ENCODE data around the gene PIGQ.

Gene PIGQ

DNA sequence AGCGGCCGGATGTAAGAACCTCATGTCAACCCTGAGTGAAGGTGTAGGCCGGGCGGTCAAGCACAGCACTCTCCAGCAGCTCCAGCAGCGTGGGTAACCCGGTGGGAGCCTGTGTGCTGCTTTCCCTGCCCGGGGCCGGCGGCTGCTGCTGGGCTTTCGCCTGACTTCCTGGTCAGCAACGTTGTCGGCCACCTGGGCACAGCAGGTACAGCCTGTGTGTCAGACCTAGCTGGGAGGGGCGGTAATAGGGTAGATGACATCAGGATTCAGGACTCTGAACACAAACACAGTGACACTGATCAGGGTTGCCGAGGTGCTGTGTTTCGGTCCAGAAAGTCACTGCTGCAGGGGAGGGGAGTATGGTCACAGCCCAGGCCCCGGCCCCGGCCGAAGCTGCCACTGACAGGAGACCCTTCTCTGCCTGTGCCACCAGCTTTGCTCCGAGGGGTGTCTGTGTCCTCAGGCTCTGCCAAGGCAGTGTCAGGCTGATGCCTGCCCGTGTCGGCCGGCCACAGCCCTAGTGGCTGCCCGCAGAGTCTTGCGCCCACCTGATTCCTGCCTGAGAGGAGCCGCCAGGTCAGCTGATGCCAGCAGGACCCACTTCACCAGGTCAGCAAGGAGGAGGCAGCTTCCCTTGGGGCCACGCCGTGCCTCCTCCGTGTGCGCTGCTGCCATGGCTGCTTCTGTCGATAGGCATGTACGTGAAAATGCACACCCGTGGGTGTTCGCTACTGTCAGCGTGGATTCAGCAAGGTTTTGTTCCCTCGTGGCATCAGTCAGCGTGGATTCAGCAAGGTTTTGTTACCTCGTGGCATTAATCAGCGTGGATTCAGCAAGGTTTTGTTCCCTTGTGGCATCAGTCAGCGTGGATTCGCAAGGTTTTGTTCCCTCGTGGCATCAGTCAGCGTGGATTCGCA is 29.3 kb downstream of the PIGQ start:
- TF ChIP-seq GATA3 (IDR thresholded peaks at IDR 0.05; ENCODE audit: low read depth, low read length): no peak
- TF ChIP-seq GATA2 (IDR thresholded peaks at IDR 0.05; ENCODE audit: low read depth, low read length): no peak

DNA sequence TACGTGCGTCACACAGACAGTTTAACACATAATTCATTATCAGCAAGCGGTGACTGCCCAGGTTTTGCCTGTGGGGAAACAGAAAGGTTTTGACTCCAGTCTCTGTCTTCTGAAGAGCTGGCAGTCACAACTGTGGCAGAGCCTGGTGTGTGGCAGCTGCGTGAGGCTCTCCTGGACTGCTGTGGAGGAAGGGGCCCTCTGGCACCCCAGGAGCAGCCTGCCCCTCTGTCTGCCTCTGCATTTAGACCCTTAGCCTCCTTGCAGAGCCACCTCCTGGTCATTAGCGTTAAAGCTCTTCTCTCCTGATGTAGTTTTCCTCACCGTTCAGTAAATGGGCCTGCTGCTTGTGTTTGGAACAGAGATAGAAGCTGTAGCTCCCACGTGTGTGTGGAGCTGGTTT is 31.0 kb downstream of the PIGQ start:
- TF ChIP-seq GATA3 (IDR thresholded peaks at IDR 0.05; ENCODE audit: low read depth, low read length): no peak
- no peak for TF ChIP-seq GATA2 (IDR thresholded peaks at IDR 0.05; ENCODE audit: low read depth, low read length)

DNA sequence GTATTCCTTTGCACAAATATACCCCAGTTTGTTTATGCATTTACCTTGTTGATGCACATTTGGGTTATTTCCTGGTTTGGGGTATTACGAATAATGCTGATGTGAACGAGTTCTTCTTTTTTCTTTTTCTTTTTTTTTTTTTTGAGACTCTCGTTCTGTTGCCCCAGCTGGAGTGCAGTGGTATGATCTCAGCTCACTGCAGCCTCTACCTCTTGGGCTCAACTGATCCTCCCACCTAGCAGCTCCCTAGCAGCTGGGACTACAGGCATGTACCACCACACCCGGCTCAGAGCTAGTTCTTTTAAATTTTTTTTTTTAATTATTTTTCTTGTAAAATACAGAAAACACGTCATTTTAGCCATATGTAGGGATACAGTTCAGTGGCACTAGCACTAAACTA is 34.2 kb downstream of the PIGQ start:
- TF ChIP-seq GATA3 (IDR thresholded peaks at IDR 0.05; ENCODE audit: low read depth, low read length): no peak

DNA sequence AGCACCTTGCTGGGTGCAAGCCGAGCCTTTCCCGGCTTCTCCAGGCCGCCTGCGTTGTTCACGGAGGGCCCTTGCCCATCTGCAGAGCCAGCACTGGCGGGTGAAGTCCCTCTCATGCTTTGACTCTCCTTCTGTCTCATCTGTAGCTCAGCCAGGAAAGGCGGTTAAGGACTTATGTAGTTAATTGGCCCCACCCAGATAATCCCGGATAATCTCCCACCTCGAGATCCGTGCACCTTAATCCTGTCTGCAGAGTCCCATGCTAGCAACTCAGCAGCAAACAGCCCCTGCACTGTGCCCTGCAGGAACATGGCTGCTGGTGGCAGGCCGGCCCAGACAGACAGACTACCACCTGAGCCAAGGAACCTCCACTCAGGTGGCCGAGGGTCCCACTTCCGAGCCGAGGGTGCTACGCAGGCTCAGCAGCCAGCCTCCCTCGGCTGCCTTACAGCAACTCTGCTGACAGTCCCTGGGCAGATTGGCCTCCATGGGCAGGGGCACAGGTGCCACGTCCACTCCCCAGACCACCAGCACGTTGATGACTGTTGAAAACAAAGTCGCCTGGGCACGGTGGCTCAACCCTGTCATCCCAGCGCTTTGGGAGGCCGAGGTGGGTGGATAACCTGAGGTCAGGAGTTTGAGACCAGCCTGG is 37.0 kb downstream of the PIGQ start:
- no peak for TF ChIP-seq GATA3 (IDR thresholded peaks at IDR 0.05; ENCODE audit: low read depth, low read length)
- no peak for TF ChIP-seq GATA2 (IDR thresholded peaks at IDR 0.05; ENCODE audit: low read depth, low read length)

DNA sequence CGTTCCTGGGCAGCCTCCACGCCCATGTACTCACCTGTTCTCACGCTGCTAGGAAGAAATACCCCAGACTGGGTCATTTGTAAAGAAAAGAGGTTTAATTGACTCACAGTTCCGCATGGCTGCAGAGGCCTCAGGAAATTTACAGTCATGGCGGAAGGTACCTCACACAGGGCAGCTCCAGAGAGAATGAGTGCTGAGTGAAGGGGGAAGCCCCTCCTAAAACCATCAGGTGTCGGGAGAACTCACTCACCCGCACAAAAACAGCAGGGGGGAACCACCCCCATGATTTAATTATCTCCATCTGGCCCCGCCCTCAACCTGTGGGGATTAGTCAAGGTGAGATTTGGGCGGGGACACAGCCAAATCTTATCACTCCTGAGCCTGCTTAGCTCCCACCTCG is 38.3 kb downstream of the PIGQ start:
- TF ChIP-seq GATA2 (IDR thresholded peaks at IDR 0.05; ENCODE audit: low read depth, low read length): no peak

DNA sequence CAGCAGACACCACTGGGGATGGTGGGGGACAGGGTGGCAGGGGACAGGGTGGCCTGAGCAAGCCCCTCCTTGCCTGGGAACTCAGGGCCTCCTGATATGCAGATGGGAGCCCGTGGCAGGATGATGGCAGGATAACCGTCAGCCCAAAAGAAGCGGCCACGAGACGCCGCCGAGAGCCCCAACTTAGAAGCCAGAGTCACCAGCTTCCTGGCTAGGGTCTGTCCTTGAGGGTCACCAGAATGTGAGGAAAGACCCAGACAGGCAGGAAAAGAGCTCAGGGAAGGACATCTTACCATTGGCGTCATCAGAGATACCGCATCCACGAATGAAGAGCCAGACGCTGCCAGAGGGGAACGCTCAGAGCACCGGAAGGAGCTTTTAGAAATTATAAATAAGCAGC is 39.5 kb downstream of the PIGQ start:
- no peak for TF ChIP-seq GATA3 (IDR thresholded peaks at IDR 0.05; ENCODE audit: low read depth, low read length)
- no peak for TF ChIP-seq GATA2 (IDR thresholded peaks at IDR 0.05; ENCODE audit: low read depth, low read length)

DNA sequence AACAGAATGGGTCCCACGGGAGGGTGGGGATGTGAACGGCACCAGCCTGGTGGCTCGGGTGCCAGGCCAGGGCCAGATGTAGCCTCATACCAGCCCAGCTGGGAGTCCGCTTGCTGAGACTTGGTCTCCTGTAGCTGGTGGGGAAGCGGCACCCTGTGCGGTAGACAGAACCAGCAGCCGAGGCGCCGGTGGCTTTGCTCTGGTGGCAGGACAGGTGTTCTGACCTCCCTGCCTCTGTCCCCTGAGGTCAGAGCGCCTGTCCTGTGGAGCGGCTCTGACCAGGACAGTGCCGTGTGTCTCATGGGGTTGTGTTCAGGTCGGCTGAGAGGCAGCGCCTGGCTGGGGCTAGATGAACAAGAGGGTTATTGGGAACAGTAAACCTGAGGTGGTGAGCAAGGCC is 40.2 kb downstream of the PIGQ start:
- no peak for TF ChIP-seq GATA2 (IDR thresholded peaks at IDR 0.05; ENCODE audit: low read depth, low read length)
- TF ChIP-seq GATA3 (IDR thresholded peaks at IDR 0.05; ENCODE audit: low read depth, low read length): no peak

DNA sequence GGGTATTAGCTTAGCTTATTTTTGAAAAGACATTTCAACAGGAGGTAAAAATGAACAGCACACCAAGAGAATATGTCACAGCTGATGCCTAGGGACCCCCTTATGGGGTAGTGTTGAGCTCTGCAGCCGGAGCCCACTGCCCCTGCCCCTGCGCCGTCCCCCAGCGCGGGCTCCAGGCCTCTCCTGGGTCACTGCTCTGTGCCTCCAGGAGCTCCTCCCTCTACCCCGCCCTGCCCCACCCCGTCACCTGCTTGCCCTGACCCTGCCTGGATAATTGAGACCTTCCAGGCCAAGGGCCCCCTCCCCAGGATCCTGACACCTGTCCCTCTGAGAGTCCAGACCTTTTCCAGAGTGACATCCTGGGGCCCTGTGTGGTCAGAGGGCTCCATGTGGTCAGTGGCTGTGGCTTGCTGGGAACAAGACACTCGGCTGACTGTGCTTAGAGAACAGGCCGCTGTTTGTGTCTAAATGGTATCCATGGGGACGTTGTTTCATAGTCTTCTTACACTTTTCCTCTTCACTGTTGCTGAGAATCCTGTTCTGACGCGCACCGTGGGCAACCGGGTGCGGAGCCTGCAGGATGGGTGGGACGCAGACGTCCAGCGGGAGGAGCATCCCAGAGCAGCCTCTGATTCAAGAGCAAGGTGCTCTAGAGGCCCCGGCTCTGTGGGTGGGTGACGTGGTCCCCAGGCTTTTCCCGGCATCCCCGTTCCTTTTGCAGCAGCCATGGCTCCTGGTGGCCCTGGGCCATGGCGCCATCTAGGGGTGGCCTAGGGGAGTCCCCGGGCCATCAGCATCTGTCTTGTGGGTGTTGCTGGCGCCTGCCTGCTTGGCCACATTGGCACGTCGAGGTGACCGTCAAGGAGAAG is 41.0 kb downstream of the PIGQ start:
- no peak for TF ChIP-seq GATA3 (IDR thresholded peaks at IDR 0.05; ENCODE audit: low read depth, low read length)
- TF ChIP-seq GATA2 (IDR thresholded peaks at IDR 0.05; ENCODE audit: low read depth, low read length): no peak

DNA sequence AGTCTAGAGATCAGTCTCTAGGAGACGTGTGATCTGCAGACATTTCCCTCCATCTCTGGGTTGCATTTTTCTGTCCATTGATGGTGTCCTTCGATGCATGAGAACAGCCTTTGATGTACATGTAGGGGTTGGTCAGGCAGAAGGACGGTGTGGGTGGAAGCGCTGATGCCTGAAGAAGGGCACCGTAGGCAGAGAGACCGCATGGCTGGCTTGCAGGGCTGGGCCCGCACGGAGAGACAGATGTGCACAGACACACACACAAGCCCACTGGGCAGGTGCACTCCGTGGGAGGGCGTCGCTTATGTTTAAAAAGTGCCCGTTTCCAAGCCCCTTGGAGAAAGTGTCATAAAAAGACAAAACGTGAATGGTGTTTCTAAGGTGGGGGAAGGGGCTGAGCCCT is 45.4 kb downstream of the PIGQ start:
- no peak for TF ChIP-seq GATA3 (IDR thresholded peaks at IDR 0.05; ENCODE audit: low read depth, low read length)
- TF ChIP-seq GATA2 (IDR thresholded peaks at IDR 0.05; ENCODE audit: low read depth, low read length): no peak

DNA sequence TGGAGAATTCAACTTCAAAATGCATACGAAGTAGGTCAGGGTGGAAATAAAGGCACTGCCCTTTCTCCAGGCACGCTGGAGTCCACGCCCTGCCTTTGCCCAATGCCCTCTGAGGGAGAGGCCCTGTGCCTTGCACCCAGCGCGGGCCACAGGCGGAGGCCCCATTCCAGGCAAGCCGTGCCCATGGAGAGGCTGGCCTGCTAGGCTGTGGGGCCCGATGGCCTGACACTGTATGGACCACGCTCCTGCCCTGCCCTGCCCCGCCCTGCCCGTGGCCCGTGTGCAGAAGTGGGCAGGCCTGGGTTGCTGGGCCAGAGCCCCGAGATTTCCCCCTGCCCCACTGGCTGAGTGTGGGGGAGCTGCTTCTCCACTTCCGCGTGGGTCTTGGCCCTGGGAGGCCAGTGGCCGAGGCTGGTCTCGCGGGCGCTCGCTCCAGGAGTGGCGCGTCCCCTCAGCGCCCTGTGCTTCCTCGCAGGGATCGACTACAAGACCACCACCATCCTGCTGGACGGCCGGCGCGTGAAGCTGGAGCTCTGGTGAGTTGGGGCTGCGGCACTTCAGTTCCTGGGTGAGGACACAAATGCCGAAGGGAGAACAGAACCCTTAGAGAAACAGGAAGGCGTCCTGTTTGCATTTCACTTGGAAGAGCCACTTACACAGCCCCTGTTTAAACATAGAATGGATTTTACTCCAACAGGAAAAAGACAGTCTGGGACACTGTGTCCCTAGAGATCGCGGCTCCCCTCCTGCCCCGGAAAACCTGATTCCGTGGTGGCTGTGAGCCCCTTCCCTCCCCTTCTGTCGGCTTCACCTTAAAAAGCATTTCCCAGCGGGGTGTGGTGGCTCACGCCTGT is 47.2 kb downstream of the PIGQ start:
- no peak for TF ChIP-seq GATA2 (IDR thresholded peaks at IDR 0.05; ENCODE audit: low read depth, low read length)

DNA sequence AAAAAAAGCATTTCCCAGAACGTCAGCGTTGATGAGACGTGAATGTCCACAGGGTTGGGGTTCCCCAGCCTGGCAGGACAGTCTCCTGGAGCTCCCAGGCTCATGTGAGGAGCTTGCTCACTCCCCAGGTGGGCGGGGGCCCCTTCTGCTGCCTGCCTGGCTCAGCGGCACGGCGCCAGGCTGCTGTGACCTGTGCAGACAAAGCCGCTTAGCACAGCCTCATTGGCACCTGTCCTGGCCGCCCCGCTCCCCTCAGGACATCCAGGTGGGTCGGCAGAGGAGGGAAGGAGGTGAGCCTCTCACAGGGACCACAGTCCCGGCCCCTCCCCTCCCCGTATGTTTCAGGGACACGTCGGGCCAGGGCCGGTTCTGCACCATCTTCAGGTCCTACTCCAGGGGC is 48.1 kb downstream of the PIGQ start:
- no peak for TF ChIP-seq GATA3 (IDR thresholded peaks at IDR 0.05; ENCODE audit: low read depth, low read length)
- no peak for TF ChIP-seq GATA2 (IDR thresholded peaks at IDR 0.05; ENCODE audit: low read depth, low read length)

DNA sequence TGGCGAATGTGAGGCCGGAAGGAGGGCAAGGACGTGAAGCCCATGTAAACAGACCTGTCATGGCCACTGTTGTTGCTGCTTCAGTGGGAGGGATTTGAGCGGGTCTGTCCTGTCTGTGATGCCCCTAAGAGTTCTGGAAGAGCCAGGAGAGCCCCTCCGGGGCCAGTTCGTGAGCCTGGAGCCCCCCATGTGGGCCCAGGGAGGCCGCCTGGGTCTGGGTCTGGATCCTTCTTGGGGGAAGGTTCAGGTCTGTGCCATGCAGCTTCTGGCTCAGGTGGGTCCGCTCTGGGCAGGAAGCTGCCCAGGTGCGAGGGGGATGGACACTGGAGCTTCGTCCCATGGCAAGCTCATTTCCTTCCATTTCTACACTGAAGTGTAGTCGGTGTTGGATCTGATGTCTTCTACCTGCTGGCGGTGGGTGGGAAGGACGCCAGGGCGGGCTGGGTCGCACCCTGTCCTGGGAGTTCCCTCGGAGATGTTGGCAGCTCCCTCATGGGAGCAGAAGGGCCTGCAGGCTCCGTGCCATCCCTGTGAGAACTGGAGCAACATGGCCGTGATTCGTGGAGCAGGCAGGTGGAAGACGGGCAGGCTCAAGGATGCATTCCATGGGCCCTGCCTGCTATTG is 49.8 kb downstream of the PIGQ start:
- no peak for TF ChIP-seq GATA2 (IDR thresholded peaks at IDR 0.05; ENCODE audit: low read depth, low read length)
- no peak for TF ChIP-seq GATA3 (IDR thresholded peaks at IDR 0.05; ENCODE audit: low read depth, low read length)

All from SH-SY5Y (cell line).